ENCODE data around the gene GCH1.
A peak's percentile ranks its signal among the peaks of the same experiment; 100 is the strongest.

The GCH1 gene, protein sequence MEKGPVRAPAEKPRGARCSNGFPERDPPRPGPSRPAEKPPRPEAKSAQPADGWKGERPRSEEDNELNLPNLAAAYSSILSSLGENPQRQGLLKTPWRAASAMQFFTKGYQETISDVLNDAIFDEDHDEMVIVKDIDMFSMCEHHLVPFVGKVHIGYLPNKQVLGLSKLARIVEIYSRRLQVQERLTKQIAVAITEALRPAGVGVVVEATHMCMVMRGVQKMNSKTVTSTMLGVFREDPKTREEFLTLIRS
- 61.4 to 101 (median 68.0) reads per million in 3 donors for total RNA-seq

DNA sequence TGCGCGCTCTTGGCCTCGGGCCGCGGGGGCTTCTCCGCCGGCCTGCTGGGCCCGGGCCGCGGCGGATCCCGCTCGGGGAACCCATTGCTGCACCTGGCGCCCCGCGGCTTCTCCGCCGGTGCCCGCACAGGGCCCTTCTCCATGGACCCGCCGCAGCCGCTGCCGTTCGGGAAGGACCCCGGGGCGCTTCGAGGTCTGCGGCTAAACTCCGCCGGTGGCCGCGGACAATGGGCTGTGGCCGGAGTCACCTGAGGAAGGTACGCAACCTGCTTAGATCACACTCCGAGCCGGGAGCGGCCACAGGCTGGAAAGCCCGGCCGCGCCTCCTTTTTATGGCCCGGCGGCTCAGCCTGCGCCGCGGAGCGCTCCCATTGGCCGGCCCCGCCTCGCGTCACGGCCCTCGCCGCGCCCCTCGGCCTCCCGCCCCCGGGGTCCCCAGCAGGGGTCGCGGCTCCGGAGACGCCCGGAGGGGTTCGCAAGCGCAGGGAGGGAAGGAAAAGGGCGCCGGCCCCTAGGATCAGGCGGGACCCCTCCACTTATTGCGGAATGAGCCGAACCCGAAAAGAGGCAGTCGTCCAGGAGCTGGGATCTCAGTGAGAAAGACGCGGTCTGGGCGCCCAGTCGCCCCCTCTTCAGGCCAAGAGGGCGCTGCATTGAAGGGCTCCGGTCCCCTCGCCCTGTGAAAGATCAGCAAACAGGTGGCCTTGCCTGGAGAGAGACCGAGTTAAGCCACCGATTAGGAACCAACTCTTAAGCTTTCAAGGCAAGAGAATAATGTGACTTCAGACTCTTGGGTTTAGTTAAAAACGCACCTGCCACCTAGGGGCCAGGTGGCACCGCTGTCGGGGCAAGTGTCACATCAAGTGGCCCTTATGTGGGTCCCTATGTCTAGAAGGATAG lies at the start of gene GCH1:
Gene GCH1, minus strand, starts transcription at position 306 of the 900 bp plus-strand sequence. Its CDS starts 163 bp downstream, at position 143.
- DNase-seq: peak; percentile 64 to 75 (median 66)

DNA sequence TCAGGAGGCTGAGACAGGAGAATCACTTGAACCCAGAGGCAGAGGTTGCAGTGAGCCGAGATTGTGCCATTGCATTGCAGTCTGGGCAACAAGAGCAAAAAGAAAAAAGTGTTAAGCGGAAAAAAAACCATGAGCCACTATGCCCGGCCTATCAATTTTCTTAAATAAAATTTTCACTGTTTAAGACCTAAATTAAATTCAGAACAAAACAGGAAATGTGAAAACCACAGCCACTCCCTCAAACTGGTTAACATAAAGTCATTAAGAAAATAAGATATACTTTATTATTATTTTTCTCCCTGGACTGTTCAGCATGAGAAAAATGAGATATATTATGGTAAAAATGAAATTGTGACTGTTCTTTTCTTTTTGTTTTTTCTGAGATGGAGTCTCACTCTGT lies 44.6 kb upstream of the GCH1 start:
- no peak for DNase-seq
- H3K36me3 ChIP-seq (ENCODE audit: control insufficient read depth, insufficient read depth, low read length): no peaks in the 10 kb centered on the region
- H3K4me1 ChIP-seq (ENCODE audit: control insufficient read depth, insufficient read depth, low read length, poor library complexity, severe bottlenecking): peaks cover 6% of the 10 kb centered on the region
- H3K9me3 ChIP-seq (ENCODE audit: control insufficient read depth, low read length): no peaks in the 10 kb centered on the region
- no peaks in the 10 kb centered on the region for H3K27me3 ChIP-seq (replicated peaks; ENCODE audit: control insufficient read depth, insufficient read depth, low read length, poor library complexity, severe bottlenecking)
- H3K27ac ChIP-seq (ENCODE audit: insufficient read depth, low read length, poor library complexity, severe bottlenecking): no peak overlapping the region
- H3K4me3 ChIP-seq (ENCODE audit: insufficient read depth, low read depth, low read length, poor library complexity, severe bottlenecking): no peak overlapping the region

More for the DNA sequence above, at the start of gene GCH1:
- peak within 1 kb of the TSS; percentile 84 for H3K4me3 ChIP-seq (ENCODE audit: insufficient read depth, low read depth, low read length, poor library complexity, severe bottlenecking)
- H3K27ac ChIP-seq (ENCODE audit: insufficient read depth, low read length, poor library complexity, severe bottlenecking): peak within 1 kb of the TSS; percentile 91
- no peaks in the 10 kb centered on the region for H3K36me3 ChIP-seq (ENCODE audit: control insufficient read depth, insufficient read depth, low read length)
- H3K9me3 ChIP-seq (ENCODE audit: control insufficient read depth, low read length): no peaks in the 10 kb centered on the region
- peaks cover 10% of the 10 kb centered on the region for H3K4me1 ChIP-seq (ENCODE audit: control insufficient read depth, insufficient read depth, low read length, poor library complexity, severe bottlenecking)
- no peaks in the 10 kb centered on the region for H3K27me3 ChIP-seq (replicated peaks; ENCODE audit: control insufficient read depth, insufficient read depth, low read length, poor library complexity, severe bottlenecking)

DNA sequence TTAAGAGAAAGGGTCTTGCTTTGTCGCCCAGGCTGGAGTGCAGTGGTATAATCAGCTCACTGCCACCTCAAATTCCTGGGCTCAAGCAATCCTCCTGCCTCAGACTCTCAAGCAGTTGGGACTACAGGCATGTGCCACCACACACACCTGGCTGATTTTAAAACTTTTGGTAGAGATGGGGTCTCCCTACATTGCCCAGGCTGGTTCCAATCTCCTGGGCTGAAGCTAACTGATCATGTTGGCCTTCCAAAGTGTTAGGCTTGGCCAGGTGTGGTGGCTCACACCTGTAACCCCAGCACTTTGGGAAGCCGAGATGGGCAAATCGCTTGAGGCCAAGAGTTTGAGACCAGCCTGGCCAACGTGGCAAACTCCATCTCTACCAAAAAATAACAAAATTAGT lies 43.9 kb upstream of the GCH1 start:
- peaks cover 6% of the 10 kb centered on the region for H3K4me1 ChIP-seq (ENCODE audit: control insufficient read depth, insufficient read depth, low read length, poor library complexity, severe bottlenecking)
- no peaks in the 10 kb centered on the region for H3K9me3 ChIP-seq (ENCODE audit: control insufficient read depth, low read length)
- no peaks in the 10 kb centered on the region for H3K27me3 ChIP-seq (replicated peaks; ENCODE audit: control insufficient read depth, insufficient read depth, low read length, poor library complexity, severe bottlenecking)
- H3K4me3 ChIP-seq (ENCODE audit: insufficient read depth, low read depth, low read length, poor library complexity, severe bottlenecking): no peak overlapping the region
- H3K27ac ChIP-seq (ENCODE audit: insufficient read depth, low read length, poor library complexity, severe bottlenecking): no peak overlapping the region
- H3K36me3 ChIP-seq (ENCODE audit: control insufficient read depth, insufficient read depth, low read length): no peaks in the 10 kb centered on the region
- DNase-seq: no peak

- Histone ChIP-seq H3K4me3 (ENCODE audit: insufficient read depth, low read depth, low read length, poor library complexity, severe bottlenecking) (no peak overlapping the region), H3K4me1 (ENCODE audit: control insufficient read depth, insufficient read depth, low read length, poor library complexity, severe bottlenecking) (peaks cover 6% of the 10 kb centered on the region), H3K36me3 (ENCODE audit: control insufficient read depth, insufficient read depth, low read length) (peaks cover 3% of the 10 kb centered on the region), H3K27me3 (replicated peaks; ENCODE audit: control insufficient read depth, insufficient read depth, low read length, poor library complexity, severe bottlenecking) (no peaks in the 10 kb centered on the region), H3K27ac (ENCODE audit: insufficient read depth, low read length, poor library complexity, severe bottlenecking) (no peak overlapping the region), H3K9me3 (ENCODE audit: control insufficient read depth, low read length) (no peaks in the 10 kb centered on the region)
- no peak for DNase-seq
Observed at GRCh38 chr14:54944737-54945391, 42.2 kb upstream of the GCH1 start.

DNA sequence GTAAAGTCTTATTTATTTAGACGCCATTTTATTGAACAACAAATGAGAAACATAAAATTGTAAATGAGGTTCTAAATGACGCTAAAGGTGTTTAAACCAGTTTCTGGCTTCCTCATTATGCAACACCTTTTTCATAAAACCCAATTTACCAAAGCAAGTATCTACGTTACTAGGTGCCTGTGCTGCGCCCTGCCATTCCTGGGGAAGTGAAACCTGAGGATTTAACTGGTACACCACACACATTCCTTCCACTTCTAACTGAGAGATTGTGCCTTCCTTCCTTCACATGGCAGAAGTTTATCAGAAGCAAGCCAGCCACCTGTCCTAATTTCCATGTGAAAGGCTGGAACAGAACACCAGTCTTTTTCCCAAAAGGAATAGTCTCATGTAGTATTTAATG lies 40.3 kb upstream of the GCH1 start:
- Histone ChIP-seq H3K36me3 (ENCODE audit: control insufficient read depth, insufficient read depth, low read length) (peaks cover 3% of the 10 kb centered on the region), H3K27ac (ENCODE audit: insufficient read depth, low read length, poor library complexity, severe bottlenecking) (no peak overlapping the region), H3K9me3 (ENCODE audit: control insufficient read depth, low read length) (no peaks in the 10 kb centered on the region), H3K27me3 (replicated peaks; ENCODE audit: control insufficient read depth, insufficient read depth, low read length, poor library complexity, severe bottlenecking) (no peaks in the 10 kb centered on the region), H3K4me3 (ENCODE audit: insufficient read depth, low read depth, low read length, poor library complexity, severe bottlenecking) (no peak overlapping the region), H3K4me1 (ENCODE audit: control insufficient read depth, insufficient read depth, low read length, poor library complexity, severe bottlenecking) (peaks cover 6% of the 10 kb centered on the region)
- no peak for DNase-seq

DNA sequence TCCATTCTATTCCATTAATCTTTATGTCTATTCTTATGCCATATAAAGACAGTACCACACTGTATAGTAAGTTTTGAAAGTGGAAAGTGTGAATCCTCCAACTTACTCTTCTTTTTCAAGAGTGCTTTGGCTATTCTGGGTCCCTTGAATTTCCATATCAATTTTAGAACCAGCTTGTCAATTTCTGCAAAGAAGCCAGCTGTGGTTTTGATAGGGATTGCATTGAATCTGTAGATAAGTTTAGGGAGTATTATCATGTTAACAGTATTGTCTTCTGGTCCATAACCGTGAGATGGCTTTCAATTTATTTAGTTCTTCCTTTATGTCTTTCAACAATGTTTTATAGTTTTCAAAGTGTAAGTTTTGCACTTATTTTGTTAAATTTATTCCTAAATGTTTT lies 34.2 kb upstream of the GCH1 start:
- DNase-seq: no peak

DNA sequence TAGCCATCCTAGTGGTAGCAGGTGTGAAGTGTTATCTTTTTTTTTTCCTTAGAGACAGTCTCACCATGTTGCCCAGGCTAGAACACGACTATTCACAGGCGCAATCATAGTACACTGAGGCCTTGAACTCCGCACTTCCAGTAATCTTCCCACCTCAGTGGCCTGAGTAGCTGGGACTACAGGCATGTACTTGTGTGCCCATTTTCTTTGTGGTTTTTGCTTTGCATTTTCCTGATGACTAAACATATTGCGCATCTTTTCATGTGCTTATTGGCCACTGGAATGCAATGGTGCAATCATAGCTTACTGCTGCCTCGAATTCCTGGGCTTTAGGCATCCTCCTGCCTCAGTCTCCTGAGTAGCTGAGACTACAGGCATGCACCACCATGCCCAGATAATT lies 33.3 kb upstream of the GCH1 start:
- Histone ChIP-seq H3K4me3 (ENCODE audit: insufficient read depth, low read depth, low read length, poor library complexity, severe bottlenecking) (no peak overlapping the region), H3K27ac (ENCODE audit: insufficient read depth, low read length, poor library complexity, severe bottlenecking) (no peak overlapping the region), H3K4me1 (ENCODE audit: control insufficient read depth, insufficient read depth, low read length, poor library complexity, severe bottlenecking) (no peaks in the 10 kb centered on the region), H3K27me3 (replicated peaks; ENCODE audit: control insufficient read depth, insufficient read depth, low read length, poor library complexity, severe bottlenecking) (no peaks in the 10 kb centered on the region), H3K36me3 (ENCODE audit: control insufficient read depth, insufficient read depth, low read length) (peaks cover 2% of the 10 kb centered on the region), H3K9me3 (ENCODE audit: control insufficient read depth, low read length) (no peaks in the 10 kb centered on the region)
- DNase-seq: no peak

More for the DNA sequence above, 34.2 kb upstream of the GCH1 start:
- Histone ChIP-seq H3K36me3 (ENCODE audit: control insufficient read depth, insufficient read depth, low read length) (peaks cover 3% of the 10 kb centered on the region), H3K27ac (ENCODE audit: insufficient read depth, low read length, poor library complexity, severe bottlenecking) (no peak overlapping the region), H3K4me1 (ENCODE audit: control insufficient read depth, insufficient read depth, low read length, poor library complexity, severe bottlenecking) (no peaks in the 10 kb centered on the region), H3K9me3 (ENCODE audit: control insufficient read depth, low read length) (no peaks in the 10 kb centered on the region), H3K27me3 (replicated peaks; ENCODE audit: control insufficient read depth, insufficient read depth, low read length, poor library complexity, severe bottlenecking) (no peaks in the 10 kb centered on the region), H3K4me3 (ENCODE audit: insufficient read depth, low read depth, low read length, poor library complexity, severe bottlenecking) (no peak overlapping the region)

- Histone ChIP-seq H3K27me3 (replicated peaks; ENCODE audit: control insufficient read depth, insufficient read depth, low read length, poor library complexity, severe bottlenecking) (no peaks in the 10 kb centered on the region), H3K9me3 (ENCODE audit: control insufficient read depth, low read length) (no peaks in the 10 kb centered on the region), H3K27ac (ENCODE audit: insufficient read depth, low read length, poor library complexity, severe bottlenecking) (no peak overlapping the region), H3K4me1 (ENCODE audit: control insufficient read depth, insufficient read depth, low read length, poor library complexity, severe bottlenecking) (no peaks in the 10 kb centered on the region), H3K36me3 (ENCODE audit: control insufficient read depth, insufficient read depth, low read length) (no peaks in the 10 kb centered on the region), H3K4me3 (ENCODE audit: insufficient read depth, low read depth, low read length, poor library complexity, severe bottlenecking) (no peak overlapping the region)
- DNase-seq: no peak
Observed at GRCh38 chr14:54935100-54935499, 32.5 kb upstream of the GCH1 start.

- no peak for DNase-seq
- no peak overlapping the region for H3K4me3 ChIP-seq (ENCODE audit: insufficient read depth, low read depth, low read length, poor library complexity, severe bottlenecking)
- no peak overlapping the region for H3K27ac ChIP-seq (ENCODE audit: insufficient read depth, low read length, poor library complexity, severe bottlenecking)
- no peaks in the 10 kb centered on the region for H3K36me3 ChIP-seq (ENCODE audit: control insufficient read depth, insufficient read depth, low read length)
- no peaks in the 10 kb centered on the region for H3K27me3 ChIP-seq (replicated peaks; ENCODE audit: control insufficient read depth, insufficient read depth, low read length, poor library complexity, severe bottlenecking)
- no peaks in the 10 kb centered on the region for H3K9me3 ChIP-seq (ENCODE audit: control insufficient read depth, low read length)
- H3K4me1 ChIP-seq (ENCODE audit: control insufficient read depth, insufficient read depth, low read length, poor library complexity, severe bottlenecking): no peaks in the 10 kb centered on the region
Observed at GRCh38 chr14:54933006-54933405, 30.4 kb upstream of the GCH1 start.
